HepG2 (cell line): ENCODE data around the gene RAB36. TPM values are rescaled to one million over a fixed set of nuclear protein-coding genes. Genes with fewer than 3 reads are reported as not detected.

Experiments
- AHR ChIP-seq: IDR thresholded peaks from 2 replicates; pipeline ENCODE4 v1.6.1; 2018; ENCODE audit warnings: missing genetic modification reagents, missing compliant biosample characterization
- E2F5 ChIP-seq: sonication (generic); formaldehyde crosslinking; conservative IDR thresholded peaks from 2 replicates; pipeline ENCODE4 v1.4.0; 2020; ENCODE audit warnings: missing genetic modification reagents
- HCFC1 ChIP-seq: fragments of 150-350 bp; IDR thresholded peaks from 2 replicates; pipeline ENCODE4 v1.6.1; 2014; ENCODE audit warnings: low read depth, low read length
- POLR2A ChIP-seq, 2 experiments: IDR thresholded peaks; 2 replicates each; pipeline ENCODE4 v1.6.1; 2011; ENCODE audit warnings: low read depth in 2 of 2, low read length in 2 of 2, mild to moderate bottlenecking in 1 of 2, moderate library complexity in 1 of 2; ENCODE audit not compliant: insufficient read depth in 1 of 2
- SMAD9 ChIP-seq: sonication (generic); formaldehyde crosslinking; IDR thresholded peaks from 2 replicates; pipeline ENCODE4 v1.5.1; 2020; ENCODE audit warnings: mild to moderate bottlenecking, missing genetic modification reagents
- TAF1 ChIP-seq: sonication (generic); formaldehyde crosslinking; IDR thresholded peaks from 2 replicates; pipeline ENCODE4 v1.4.0; 2020; ENCODE audit warnings: missing genetic modification reagents
- ZHX1 ChIP-seq: sonication (generic); formaldehyde crosslinking; IDR thresholded peaks from 2 replicates; pipeline ENCODE4 v1.8.1; 2022; ENCODE audit warnings: low read depth, mild to moderate bottlenecking, missing genetic modification reagents
- ZNF563 ChIP-seq: sonication (generic); formaldehyde crosslinking; IDR thresholded peaks from 2 replicates; pipeline ENCODE4 v1.8.0; 2022; ENCODE audit warnings: mild to moderate bottlenecking, moderate library complexity, missing genetic modification reagents
- ZNF564 ChIP-seq: sonication (generic); formaldehyde crosslinking; IDR thresholded peaks from 2 replicates; pipeline ENCODE4 v1.8.1; 2023; ENCODE audit warnings: mild to moderate bottlenecking, missing genetic modification reagents
- ZNF75D ChIP-seq: sonication (generic); formaldehyde crosslinking; IDR thresholded peaks from 2 replicates; pipeline ENCODE4 v1.8.1; 2023; ENCODE audit warnings: missing genetic modification reagents, mild to moderate bottlenecking, borderline replicate concordance
- ZNF776 ChIP-seq: sonication (generic); formaldehyde crosslinking; IDR thresholded peaks from 2 replicates; pipeline ENCODE4 v1.4.0; 2020; ENCODE audit warnings: mild to moderate bottlenecking, missing genetic modification reagents
- ZNF83 ChIP-seq: sonication (generic); formaldehyde crosslinking; IDR thresholded peaks from 2 replicates; pipeline ENCODE4 v1.4.0; 2020; ENCODE audit warnings: missing genetic modification reagents, mild to moderate bottlenecking, borderline replicate concordance
- polyA plus RNA-seq, 8 experiments: library from polyadenylated mRNA; depleted of rRNA in 3 of 8; stranded (reverse) in 7 of 8; unstranded in 1 of 8; fragments of >200 nt; fragmentation: Illumina TruSeq in 4 of 8; extraction: Trizol in 4 of 8; gene quantifications; 2 replicates each; pipeline versions ENCODE4 v1.2.1 to v1.2.3, GENCODE V29; 2011 to 2016; ENCODE audit warnings: low read depth in 4 of 8, missing spikeins in 1 of 8, mixed read lengths in 1 of 8; ENCODE audit not compliant: insufficient read depth in 1 of 8
- total RNA-seq, 5 experiments: library from RNA; depleted of rRNA; stranded (reverse); fragments of >200 nt; fragmentation: Illumina TruSeq; extraction: Trizol; gene quantifications; 2 replicates each; pipeline ENCODE4 v1.2.3, GENCODE V29; 2016; ENCODE audit warnings: low read depth in 1 of 5
- TF ChIP-seq, protein P1 (sequence below): conservative IDR thresholded peaks from 2 replicates; pipeline ENCODE4 v1.6.1; 2018; ENCODE audit warnings: missing genetic modification reagents
- TF ChIP-seq, protein P2 (sequence below): IDR thresholded peaks from 2 replicates; pipeline ENCODE4 v1.6.1; 2012; ENCODE audit warnings: low read length, improper control_type of control experiment
- TF ChIP-seq, protein P3 (sequence below): sonication (generic); formaldehyde crosslinking; IDR thresholded peaks from 2 replicates; pipeline ENCODE4 v1.4.0; 2020; ENCODE audit warnings: missing genetic modification reagents
- TF ChIP-seq, protein P4 (sequence below): sonication (generic); formaldehyde crosslinking; IDR thresholded peaks from 2 replicates; pipeline ENCODE4 v1.8.0; 2022; ENCODE audit warnings: missing genetic modification reagents, mild to moderate bottlenecking, moderate library complexity, borderline replicate concordance

RAB36 gene
- total and polyA plus RNA-seq, 2 of the 13 experiments (the other 11 are each of a cell fraction or from before 2014, with no cell fraction given), result 0.24 to 0.86 TPM

- no peak; the same call in 1 of the 2 replicates for TF ChIP-seq ZNF83 (CRISPR knock-in tag)
- TF ChIP-seq, protein P1, sequence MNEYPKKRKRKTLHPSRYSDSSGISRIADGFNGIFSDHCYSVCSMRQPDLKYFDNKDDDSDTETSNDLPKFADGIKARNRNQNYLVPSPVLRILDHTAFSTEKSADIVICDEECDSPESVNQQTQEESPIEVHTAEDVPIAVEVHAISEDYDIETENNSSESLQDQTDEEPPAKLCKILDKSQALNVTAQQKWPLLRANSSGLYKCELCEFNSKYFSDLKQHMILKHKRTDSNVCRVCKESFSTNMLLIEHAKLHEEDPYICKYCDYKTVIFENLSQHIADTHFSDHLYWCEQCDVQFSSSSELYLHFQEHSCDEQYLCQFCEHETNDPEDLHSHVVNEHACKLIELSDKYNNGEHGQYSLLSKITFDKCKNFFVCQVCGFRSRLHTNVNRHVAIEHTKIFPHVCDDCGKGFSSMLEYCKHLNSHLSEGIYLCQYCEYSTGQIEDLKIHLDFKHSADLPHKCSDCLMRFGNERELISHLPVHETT, result no peak
- TF ChIP-seq HCFC1, result no peak
- no peak for TF ChIP-seq ZNF776 (CRISPR knock-in tag)
- TF ChIP-seq, protein P2, sequence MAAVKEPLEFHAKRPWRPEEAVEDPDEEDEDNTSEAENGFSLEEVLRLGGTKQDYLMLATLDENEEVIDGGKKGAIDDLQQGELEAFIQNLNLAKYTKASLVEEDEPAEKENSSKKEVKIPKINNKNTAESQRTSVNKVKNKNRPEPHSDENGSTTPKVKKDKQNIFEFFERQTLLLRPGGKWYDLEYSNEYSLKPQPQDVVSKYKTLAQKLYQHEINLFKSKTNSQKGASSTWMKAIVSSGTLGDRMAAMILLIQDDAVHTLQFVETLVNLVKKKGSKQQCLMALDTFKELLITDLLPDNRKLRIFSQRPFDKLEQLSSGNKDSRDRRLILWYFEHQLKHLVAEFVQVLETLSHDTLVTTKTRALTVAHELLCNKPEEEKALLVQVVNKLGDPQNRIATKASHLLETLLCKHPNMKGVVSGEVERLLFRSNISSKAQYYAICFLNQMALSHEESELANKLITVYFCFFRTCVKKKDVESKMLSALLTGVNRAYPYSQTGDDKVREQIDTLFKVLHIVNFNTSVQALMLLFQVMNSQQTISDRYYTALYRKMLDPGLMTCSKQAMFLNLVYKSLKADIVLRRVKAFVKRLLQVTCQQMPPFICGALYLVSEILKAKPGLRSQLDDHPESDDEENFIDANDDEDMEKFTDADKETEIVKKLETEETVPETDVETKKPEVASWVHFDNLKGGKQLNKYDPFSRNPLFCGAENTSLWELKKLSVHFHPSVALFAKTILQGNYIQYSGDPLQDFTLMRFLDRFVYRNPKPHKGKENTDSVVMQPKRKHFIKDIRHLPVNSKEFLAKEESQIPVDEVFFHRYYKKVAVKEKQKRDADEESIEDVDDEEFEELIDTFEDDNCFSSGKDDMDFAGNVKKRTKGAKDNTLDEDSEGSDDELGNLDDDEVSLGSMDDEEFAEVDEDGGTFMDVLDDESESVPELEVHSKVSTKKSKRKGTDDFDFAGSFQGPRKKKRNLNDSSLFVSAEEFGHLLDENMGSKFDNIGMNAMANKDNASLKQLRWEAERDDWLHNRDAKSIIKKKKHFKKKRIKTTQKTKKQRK, result no peak
- TF ChIP-seq TAF1 (CRISPR knock-in tag), result no peak
- no peak for TF ChIP-seq ZNF563 (CRISPR knock-in tag)
- TF ChIP-seq POLR2A (IDR thresholded peaks at IDR 0.05; ENCODE audit: insufficient read depth in 1 of 2, low read depth in 2 of 2, low read length in 2 of 2), result 0 out of 4 replicates have a peak, but pooled peaks of 1 of the 2 experiments have one; percentile 25
- TF ChIP-seq, protein P3, sequence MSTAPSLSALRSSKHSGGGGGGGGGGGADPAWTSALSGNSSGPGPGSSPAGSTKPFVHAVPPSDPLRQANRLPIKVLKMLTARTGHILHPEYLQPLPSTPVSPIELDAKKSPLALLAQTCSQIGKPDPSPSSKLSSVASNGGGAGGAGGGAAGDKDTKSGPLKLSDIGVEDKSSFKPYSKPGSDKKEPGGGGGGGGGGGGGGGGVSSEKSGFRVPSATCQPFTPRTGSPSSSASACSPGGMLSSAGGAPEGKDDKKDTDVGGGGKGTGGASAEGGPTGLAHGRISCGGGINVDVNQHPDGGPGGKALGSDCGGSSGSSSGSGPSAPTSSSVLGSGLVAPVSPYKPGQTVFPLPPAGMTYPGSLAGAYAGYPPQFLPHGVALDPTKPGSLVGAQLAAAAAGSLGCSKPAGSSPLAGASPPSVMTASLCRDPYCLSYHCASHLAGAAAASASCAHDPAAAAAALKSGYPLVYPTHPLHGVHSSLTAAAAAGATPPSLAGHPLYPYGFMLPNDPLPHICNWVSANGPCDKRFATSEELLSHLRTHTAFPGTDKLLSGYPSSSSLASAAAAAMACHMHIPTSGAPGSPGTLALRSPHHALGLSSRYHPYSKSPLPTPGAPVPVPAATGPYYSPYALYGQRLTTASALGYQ, result no peak
- TF ChIP-seq ZNF75D, result no peak
- TF ChIP-seq ZHX1 (CRISPR knock-in tag), result no peak
- no peak for TF ChIP-seq AHR (CRISPR knock-in tag)
- TF ChIP-seq, protein P4, sequence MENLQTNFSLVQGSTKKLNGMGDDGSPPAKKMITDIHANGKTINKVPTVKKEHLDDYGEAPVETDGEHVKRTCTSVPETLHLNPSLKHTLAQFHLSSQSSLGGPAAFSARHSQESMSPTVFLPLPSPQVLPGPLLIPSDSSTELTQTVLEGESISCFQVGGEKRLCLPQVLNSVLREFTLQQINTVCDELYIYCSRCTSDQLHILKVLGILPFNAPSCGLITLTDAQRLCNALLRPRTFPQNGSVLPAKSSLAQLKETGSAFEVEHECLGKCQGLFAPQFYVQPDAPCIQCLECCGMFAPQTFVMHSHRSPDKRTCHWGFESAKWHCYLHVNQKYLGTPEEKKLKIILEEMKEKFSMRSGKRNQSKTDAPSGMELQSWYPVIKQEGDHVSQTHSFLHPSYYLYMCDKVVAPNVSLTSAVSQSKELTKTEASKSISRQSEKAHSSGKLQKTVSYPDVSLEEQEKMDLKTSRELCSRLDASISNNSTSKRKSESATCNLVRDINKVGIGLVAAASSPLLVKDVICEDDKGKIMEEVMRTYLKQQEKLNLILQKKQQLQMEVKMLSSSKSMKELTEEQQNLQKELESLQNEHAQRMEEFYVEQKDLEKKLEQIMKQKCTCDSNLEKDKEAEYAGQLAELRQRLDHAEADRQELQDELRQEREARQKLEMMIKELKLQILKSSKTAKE, result no peak
- no peak for TF ChIP-seq ZNF564 (CRISPR knock-in tag)
- TF ChIP-seq SMAD9 (CRISPR knock-in tag), result no peak
- TF ChIP-seq E2F5 (CRISPR knock-in tag), result no peak
These were observed 12.6 kb downstream of the RAB36 start (continued) for GRCh38 chr22:23157560-23158515.
